ENCODE results near the gene EPG5. TPM values are rescaled to one million over a fixed set of nuclear protein-coding genes. Genes with fewer than 3 reads are reported as not detected.
"Not testable (repeated sequence)": the region's sequence is repeated elsewhere in the genome, so short reads cannot be mapped to it uniquely, and the experiment has no call there.

The EPG5 gene
- total RNA-seq, 2 donors from 2014 or later: 25.3 to 33.6 TPM

DNA sequence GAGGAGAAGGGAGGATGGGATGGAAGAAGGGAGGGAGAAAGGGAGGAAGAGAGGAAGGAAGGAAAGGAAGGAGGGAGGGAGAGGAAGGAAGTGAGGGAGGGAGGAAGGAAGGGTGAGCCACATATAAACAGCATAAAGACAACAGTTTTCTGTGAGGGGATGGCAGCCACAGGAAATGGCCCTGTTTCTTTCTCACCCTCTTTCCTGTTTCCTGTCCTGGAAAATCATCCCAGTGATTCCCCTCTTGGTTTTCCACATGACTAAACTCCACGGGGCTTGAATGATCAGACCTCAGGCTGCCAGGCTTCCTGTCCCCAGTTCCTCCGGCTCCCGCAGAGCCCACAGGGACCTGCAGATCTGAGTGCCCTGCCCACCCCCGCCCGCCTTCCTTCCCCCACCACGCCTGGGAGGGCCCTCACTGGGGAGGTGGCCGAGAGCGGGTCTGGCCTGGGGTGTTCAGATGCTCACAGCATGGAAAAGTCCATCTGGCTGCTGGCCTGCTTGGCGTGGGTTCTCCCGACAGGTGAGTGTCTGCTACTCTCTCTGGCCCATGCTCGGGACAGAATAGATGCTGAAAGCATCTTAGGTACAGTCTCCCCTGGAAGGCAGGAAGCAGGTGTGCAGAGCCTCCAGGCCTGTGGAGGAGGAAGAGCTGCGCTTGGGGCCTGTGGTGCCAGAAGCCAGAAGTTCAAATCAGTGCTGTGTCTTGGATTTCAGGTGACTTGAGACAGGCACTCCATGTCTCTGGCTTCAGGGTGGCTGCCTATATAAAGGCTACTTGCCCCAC lies 141.7 kb downstream of the EPG5 start, which contains the start of gene SIGLEC15:
Gene SIGLEC15, plus strand, starts transcription at position 418 of the 787 bp plus-strand sequence. Its CDS starts 54 bp downstream, at position 472.
- Histone ChIP-seq H3K36me3 (no peaks in the 10 kb centered on the region), H3K27me3 (no peaks in the 10 kb centered on the region), H3K27ac (no peak within 1 kb of the TSS), H3K9me3 (no peaks in the 10 kb centered on the region), H3K4me1 (peaks cover 0 to 25% of the 10 kb centered on the region in 2 donors), H3K4me3 (no peak within 1 kb of the TSS)
- TF ChIP-seq, protein P1, sequence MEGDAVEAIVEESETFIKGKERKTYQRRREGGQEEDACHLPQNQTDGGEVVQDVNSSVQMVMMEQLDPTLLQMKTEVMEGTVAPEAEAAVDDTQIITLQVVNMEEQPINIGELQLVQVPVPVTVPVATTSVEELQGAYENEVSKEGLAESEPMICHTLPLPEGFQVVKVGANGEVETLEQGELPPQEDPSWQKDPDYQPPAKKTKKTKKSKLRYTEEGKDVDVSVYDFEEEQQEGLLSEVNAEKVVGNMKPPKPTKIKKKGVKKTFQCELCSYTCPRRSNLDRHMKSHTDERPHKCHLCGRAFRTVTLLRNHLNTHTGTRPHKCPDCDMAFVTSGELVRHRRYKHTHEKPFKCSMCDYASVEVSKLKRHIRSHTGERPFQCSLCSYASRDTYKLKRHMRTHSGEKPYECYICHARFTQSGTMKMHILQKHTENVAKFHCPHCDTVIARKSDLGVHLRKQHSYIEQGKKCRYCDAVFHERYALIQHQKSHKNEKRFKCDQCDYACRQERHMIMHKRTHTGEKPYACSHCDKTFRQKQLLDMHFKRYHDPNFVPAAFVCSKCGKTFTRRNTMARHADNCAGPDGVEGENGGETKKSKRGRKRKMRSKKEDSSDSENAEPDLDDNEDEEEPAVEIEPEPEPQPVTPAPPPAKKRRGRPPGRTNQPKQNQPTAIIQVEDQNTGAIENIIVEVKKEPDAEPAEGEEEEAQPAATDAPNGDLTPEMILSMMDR (IDR thresholded peaks at IDR 0.05): no peak
- no peak for DNase-seq (ENCODE audit: low spot score)

DNA sequence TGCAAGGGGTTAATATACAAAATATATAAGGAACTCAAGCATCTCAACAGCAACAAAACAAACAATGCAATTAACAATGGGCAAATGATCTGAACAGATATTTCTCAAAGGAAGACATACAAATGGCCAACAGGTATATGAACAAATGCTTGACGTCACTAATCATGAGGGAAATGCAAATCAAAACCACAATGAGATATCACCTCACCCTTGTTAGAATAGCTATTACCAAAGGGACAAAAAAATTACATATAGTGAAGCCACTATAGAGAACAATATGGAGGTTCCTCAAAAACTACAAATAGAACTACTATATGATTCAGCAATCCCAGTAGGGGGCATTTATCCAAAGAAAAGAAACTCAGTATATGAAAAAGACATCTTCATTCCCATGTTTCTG lies 145.4 kb downstream of the EPG5 start:
- no peak for DNase-seq (ENCODE audit: low spot score)
- H3K36me3 ChIP-seq: no peaks in the 10 kb centered on the region
- TF ChIP-seq, protein P1 (IDR thresholded peaks at IDR 0.05): no peak
- H3K27ac ChIP-seq: no peak overlapping the region
- H3K27me3 ChIP-seq: no peaks in the 10 kb centered on the region
- no peaks in the 10 kb centered on the region for H3K4me1 ChIP-seq
- no peak overlapping the region for H3K4me3 ChIP-seq
- H3K9me3 ChIP-seq: no peaks in the 10 kb centered on the region

DNA sequence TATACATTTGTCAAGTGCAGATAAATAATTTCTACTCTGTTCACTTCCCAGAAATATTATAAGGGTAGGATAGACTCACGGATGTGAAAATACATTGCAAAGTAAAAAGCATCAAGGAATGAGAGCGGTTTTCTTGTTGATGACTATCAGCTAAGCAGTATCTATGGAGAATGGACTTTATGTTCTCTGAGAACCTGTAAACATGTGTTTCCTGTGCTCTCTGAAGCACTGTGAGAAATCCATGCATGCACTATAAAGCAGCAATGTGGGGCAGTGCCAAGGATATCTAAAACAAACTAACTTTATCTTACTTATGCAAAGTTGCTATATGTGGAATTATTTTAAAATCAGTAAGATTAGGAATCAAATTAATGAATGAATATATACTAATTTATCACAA lies 146.1 kb downstream of the EPG5 start:
- DNase-seq (ENCODE audit: low spot score): no peak
- Histone ChIP-seq H3K9me3 (no peaks in the 10 kb centered on the region), H3K27ac (no peak overlapping the region), H3K4me1 (no peaks in the 10 kb centered on the region), H3K36me3 (no peaks in the 10 kb centered on the region), H3K4me3 (no peak overlapping the region), H3K27me3 (no peaks in the 10 kb centered on the region)
- TF ChIP-seq, protein P1 (IDR thresholded peaks at IDR 0.05): no peak

DNA sequence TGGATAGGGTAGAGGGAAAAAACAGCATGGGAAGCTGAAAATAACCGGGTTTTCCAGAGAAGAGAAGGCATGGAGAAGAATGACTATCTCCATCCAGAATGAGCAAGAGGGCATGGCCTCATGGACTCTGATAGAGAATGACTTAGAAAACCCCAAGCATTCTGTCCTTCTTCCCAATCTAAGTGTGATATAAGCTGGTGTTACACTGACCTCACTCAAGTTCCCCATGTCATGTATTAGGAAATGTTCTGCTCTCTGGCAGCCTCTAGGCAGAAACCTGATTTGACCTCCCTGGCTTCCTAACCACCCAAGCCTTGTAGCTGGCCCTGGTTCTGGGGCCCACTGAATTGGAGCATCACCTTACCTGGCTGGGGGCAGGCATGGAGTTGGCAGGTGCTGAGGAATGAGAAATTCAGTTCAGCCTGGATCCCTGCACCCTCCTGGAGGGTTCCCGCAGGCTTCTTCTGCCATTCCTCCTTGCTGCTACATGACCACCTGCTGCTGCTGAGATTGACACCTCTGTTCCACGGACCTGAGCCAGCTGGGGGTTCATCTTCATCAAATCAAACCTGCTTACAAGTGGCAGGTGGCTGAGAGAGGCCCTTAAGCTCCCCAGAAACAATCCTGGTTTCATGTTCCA lies 146.9 kb downstream of the EPG5 start:
- Histone ChIP-seq H3K4me3 (no peak overlapping the region), H3K27me3 (no peaks in the 10 kb centered on the region), H3K9me3 (no peaks in the 10 kb centered on the region), H3K27ac (no peak overlapping the region), H3K4me1 (no peaks in the 10 kb centered on the region), H3K36me3 (no peaks in the 10 kb centered on the region)
- TF ChIP-seq, protein P1 (IDR thresholded peaks at IDR 0.05): no peak
- DNase-seq (ENCODE audit: low spot score): no peak

DNA sequence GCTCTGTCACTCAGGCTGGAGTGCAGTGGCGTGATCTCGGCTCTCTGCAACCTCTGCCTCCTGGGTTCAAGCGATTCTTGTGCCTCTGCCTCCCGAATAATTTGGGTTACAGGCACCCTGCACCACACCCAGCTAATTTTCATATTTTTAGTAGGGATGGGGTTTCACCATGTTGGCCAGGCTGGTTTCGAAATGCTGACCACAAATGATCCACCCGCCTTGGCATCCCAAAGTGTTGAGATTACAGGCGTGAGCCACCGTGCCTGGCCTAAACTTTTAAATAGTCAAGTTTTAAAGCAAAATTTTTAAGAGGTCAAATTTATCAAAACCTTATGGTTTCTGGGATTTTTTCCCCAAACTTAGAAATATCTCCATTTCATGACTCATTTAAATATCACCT lies 148.4 kb downstream of the EPG5 start:
- not testable (repeated sequence) for H3K4me3 ChIP-seq; H3K27ac ChIP-seq; H3K36me3 ChIP-seq; H3K4me1 ChIP-seq; H3K27me3 ChIP-seq; H3K9me3 ChIP-seq; DNase-seq (ENCODE audit: low spot score)

DNA sequence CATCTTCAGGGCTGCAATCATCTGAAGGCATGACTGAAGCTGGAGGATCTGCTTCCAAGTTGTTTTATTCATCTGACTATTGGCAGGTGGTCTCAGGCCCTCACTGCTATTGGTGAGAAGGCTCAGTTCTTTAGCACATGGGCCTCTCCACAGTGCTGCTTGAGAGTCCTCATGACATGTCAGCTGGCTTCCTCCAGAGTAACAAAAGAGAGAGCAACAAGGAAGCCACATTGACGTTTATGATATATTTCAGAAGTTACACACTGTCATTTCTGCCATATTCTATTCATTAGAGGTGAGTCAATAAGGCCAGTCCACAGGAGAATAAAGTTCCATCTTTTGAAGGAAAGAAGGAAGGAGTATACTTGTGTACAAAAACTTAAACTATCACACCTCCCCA lies 149.6 kb downstream of the EPG5 start:
- Histone ChIP-seq H3K36me3 (no peaks in the 10 kb centered on the region), H3K4me1 (no peaks in the 10 kb centered on the region), H3K27ac (no peak overlapping the region), H3K9me3 (no peaks in the 10 kb centered on the region), H3K4me3 (no peak overlapping the region), H3K27me3 (no peaks in the 10 kb centered on the region)
- TF ChIP-seq, protein P1 (IDR thresholded peaks at IDR 0.05): no peak
- no peak for DNase-seq (ENCODE audit: low spot score)

DNA sequence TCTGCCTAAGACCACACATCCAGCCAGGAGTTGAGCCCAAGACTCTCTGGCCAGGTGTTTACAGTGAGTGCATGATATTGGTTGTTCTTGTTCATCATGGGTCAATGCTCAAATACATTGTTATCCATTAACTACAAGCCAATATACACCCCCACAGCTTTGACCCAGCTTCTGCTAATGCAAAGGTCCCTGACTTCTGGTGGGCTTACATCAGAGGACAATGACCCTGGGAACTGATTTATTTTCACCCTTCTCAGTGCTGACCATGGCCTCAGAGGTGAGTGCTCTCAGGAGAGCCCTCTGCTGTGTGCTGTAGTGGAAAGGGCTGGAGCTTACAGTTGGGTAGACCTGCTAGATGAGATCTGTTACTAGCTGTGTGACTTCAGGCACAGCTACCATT lies 152.4 kb downstream of the EPG5 start:
- not testable (repeated sequence) for H3K9me3 ChIP-seq; H3K4me3 ChIP-seq; H3K27me3 ChIP-seq; DNase-seq (ENCODE audit: low spot score); H3K36me3 ChIP-seq; H3K27ac ChIP-seq; H3K4me1 ChIP-seq

DNA sequence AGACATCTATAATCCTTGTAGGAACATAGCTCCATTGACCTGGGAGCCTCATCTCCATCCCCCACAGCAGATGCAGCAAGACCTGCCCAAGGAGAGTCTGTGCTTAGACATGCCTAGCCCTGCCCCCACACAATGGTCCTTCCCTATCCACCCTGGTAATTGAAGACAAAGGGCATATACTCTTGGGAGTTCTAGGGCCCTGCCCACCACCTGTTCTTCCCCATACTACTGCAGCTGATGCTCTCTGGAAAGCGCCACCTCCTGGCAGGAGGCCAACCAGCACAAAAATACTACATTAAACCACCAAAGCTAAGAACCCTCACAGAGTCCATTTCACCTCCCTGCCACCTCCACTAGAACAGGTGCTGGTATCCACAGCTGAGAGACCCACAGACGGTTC lies 160.0 kb downstream of the EPG5 start:
- H3K4me1 ChIP-seq; H3K36me3 ChIP-seq; DNase-seq (ENCODE audit: low spot score); H3K27ac ChIP-seq; H3K4me3 ChIP-seq; H3K27me3 ChIP-seq: not testable (repeated sequence)
- H3K9me3 ChIP-seq: peaks cover 4 to 14% of the 10 kb centered on the region in 2 donors

All from right atrium auricular region (tissue), 2 donors.